ENCODE results near the gene NPAS3.

DNA sequence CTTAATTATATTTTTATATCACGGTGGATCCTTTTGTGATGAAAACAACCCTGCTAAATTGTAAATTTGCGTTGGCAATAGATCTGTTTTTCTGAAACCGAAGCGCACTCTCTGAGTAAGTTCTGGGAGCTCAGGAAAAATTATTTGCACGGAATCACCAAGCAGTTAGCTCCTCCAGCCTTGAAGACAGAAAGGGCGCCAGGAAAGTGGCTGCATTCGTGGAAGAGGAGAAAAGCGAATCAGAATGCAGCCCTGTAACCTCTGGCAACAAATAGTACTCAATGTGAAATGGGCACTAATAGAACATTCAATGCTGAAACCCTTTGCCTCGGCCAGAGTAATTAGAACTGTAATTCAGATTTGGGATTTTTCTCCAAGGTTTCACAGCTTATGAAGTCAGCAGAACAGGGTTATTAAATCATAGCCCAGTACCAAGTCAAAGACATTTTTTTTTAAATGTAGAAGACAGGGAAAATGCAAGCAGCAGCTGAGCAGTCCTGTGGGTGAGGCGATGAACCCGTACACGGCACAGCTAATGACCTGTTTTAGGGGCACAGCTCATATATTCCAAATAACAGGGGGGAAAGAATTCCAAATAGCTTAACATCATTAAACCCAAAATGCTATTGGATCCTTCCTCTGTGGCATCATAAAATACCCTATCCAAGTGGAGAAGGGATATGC, 760.8 kb downstream of the NPAS3 start:
- TF ChIP-seq POLR2A (IDR thresholded peaks at IDR 0.05; ENCODE audit: borderline replicate concordance, extremely low read depth, insufficient read depth, insufficient read length) (no peak), POLR2AphosphoS5 (IDR thresholded peaks at IDR 0.05; ENCODE audit: low read depth, low read length) (no peak), SP1 (IDR thresholded peaks at IDR 0.05; ENCODE audit: low read depth) (no peak), EZH2phosphoT487 (IDR thresholded peaks at IDR 0.05; ENCODE audit: borderline replicate concordance) (no peak), EZH2 (IDR thresholded peaks at IDR 0.05) (no peak), TCF7L2 (IDR thresholded peaks at IDR 0.05; ENCODE audit: borderline replicate concordance, extremely low read depth, insufficient read depth, insufficient read length) (no peak), JUND (IDR thresholded peaks at IDR 0.05) (no peak), YY1 (IDR thresholded peaks at IDR 0.05; ENCODE audit: extremely low read depth, insufficient replicate concordance, low read depth, low read length) (no peak), ZFX (IDR thresholded peaks at IDR 0.05) (no peak), SIN3A (IDR thresholded peaks at IDR 0.05; ENCODE audit: low read depth) (no peak), RAD21 (IDR thresholded peaks at IDR 0.05; ENCODE audit: low read depth) (no peak)
- TF ChIP-seq, protein P1, sequence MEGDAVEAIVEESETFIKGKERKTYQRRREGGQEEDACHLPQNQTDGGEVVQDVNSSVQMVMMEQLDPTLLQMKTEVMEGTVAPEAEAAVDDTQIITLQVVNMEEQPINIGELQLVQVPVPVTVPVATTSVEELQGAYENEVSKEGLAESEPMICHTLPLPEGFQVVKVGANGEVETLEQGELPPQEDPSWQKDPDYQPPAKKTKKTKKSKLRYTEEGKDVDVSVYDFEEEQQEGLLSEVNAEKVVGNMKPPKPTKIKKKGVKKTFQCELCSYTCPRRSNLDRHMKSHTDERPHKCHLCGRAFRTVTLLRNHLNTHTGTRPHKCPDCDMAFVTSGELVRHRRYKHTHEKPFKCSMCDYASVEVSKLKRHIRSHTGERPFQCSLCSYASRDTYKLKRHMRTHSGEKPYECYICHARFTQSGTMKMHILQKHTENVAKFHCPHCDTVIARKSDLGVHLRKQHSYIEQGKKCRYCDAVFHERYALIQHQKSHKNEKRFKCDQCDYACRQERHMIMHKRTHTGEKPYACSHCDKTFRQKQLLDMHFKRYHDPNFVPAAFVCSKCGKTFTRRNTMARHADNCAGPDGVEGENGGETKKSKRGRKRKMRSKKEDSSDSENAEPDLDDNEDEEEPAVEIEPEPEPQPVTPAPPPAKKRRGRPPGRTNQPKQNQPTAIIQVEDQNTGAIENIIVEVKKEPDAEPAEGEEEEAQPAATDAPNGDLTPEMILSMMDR (IDR thresholded peaks at IDR 0.05 in 2 of 3, conservative IDR thresholded peaks at IDR 0.05 in 1 of 3; ENCODE audit: borderline replicate concordance in 1 of 3, insufficient read depth in 1 of 3, low read depth in 2 of 3, low read length in 2 of 3): no peak
- TF ChIP-seq, protein P2, sequence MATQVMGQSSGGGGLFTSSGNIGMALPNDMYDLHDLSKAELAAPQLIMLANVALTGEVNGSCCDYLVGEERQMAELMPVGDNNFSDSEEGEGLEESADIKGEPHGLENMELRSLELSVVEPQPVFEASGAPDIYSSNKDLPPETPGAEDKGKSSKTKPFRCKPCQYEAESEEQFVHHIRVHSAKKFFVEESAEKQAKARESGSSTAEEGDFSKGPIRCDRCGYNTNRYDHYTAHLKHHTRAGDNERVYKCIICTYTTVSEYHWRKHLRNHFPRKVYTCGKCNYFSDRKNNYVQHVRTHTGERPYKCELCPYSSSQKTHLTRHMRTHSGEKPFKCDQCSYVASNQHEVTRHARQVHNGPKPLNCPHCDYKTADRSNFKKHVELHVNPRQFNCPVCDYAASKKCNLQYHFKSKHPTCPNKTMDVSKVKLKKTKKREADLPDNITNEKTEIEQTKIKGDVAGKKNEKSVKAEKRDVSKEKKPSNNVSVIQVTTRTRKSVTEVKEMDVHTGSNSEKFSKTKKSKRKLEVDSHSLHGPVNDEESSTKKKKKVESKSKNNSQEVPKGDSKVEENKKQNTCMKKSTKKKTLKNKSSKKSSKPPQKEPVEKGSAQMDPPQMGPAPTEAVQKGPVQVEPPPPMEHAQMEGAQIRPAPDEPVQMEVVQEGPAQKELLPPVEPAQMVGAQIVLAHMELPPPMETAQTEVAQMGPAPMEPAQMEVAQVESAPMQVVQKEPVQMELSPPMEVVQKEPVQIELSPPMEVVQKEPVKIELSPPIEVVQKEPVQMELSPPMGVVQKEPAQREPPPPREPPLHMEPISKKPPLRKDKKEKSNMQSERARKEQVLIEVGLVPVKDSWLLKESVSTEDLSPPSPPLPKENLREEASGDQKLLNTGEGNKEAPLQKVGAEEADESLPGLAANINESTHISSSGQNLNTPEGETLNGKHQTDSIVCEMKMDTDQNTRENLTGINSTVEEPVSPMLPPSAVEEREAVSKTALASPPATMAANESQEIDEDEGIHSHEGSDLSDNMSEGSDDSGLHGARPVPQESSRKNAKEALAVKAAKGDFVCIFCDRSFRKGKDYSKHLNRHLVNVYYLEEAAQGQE (IDR thresholded peaks at IDR 0.05; ENCODE audit: low read depth): no peak
- TF ChIP-seq, protein P3, sequence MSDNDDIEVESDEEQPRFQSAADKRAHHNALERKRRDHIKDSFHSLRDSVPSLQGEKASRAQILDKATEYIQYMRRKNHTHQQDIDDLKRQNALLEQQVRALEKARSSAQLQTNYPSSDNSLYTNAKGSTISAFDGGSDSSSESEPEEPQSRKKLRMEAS (IDR thresholded peaks at IDR 0.05): no peak
